Measurements from ENCODE around the gene MISFA.
A peak's percentile ranks its signal among the peaks of the same experiment; 100 is the strongest.
"Not testable (repeated sequence)": the region's sequence is repeated elsewhere in the genome, so short reads cannot be mapped to it uniquely, and the experiment has no call there.

The MISFA gene

DNA sequence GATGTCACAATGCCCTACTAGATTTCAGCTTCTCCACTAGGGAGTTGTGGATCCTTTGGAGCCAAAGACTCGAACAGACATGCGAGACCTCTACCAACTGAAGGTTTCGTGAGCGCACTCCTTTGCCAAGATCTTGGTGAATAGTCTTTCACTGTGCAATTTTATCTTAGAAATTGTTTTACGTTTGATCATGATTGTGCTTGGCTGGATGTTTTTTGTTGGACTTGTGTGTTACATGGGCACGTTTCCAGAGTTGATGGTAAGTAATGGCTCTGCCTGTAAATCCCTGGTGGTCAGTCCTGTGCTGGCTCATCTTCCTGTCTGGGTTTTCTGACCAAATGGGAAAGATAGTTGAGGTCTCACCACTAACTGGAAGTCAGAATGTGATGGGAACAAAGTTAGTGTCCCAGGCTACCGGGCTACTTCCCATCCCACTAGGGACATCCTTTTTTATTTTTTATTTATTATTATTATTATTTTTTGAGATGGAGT lies at the start of gene MISFA:
Gene MISFA, plus strand, starts transcription at position 51 of the 492 bp plus-strand sequence. Its CDS starts 140 bp downstream, at position 191.
- no peak for DNase-seq

DNA sequence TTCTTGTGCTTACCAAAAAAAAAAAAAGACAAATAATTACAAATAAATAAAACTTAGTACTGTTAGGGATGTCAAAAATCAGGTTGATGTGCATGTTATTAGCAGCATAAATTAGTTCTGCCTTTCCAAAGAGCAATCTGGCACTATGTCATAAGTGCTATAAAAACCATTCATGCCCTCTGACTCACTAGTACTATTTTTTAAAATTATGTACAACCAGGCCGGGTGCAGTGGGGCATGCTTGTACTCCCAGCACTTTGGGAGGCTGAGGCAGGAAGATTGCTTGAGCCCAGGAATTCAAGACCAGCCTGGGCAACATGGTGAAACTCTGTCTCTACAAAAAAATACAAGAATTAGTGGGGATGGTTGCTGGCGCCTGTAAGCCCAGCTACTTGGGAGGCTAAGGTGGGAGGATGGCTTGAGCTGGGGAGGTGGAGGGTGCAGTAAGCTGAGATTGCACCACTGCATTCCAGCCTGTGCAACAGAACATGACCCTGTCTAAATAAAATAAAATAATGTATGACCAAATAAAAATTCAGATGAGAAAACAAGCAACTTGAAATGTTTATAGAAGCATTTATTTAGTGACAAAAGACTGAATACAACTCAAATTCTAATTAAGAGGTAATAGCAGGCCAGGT lies 36.4 kb upstream of the MISFA start:
- no peak for DNase-seq

DNA sequence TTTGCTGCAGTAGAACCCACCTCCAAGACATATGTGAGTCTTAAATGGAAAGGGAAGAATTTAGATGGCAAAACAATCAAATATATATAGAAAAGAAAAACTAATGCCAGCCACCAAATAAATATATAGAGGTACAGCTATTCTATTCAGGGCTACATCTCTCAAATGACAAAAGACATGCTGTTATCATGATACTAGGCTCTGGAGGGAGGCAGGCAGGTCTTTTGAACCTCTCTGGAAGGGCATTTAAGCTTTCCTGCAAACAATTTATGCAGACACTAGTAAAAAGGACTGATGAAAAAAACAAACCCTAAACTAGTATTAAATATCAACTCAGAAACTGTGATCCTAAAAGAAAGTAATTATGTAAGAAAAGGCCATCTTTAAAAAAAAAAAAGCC lies 35.4 kb upstream of the MISFA start:
- no peak for DNase-seq

DNA sequence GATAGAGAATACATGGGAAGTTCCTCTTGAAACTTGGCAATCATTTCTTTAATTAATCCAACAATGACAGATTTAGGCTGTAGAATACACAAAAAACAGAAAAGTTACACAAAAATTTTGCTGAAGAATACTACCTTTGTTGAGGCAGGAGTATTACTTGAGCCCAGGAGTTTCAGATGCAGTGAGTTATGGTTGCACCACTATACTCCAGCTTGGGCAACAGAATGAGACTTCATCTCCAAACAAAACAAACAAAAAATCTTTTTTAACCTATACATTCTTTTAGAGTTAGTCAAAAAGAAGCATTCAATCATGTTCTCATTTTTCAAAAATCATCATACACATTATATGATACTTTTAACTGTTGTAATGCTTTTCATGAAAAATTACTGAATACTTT lies 33.2 kb upstream of the MISFA start:
- DNase-seq = no peak

DNA sequence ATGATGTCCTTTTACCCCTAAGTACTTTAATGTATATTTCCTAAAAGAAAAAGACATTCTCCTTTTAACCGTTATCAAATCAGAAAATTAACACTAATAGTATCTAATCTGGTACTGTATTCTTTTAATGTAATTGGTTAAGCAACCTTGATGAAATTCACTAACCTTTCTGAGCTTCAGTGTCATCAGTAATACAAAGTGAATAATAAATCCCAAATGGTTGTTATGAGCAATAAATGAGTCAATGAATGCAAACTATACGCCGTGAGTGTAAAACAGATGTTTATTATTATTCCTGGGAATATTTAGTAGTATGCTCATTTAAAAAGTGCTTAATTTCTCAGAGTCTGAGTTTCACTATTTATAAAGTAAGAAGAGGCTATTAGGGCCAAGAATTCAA lies 32.5 kb upstream of the MISFA start:
- DNase-seq = no peak

DNA sequence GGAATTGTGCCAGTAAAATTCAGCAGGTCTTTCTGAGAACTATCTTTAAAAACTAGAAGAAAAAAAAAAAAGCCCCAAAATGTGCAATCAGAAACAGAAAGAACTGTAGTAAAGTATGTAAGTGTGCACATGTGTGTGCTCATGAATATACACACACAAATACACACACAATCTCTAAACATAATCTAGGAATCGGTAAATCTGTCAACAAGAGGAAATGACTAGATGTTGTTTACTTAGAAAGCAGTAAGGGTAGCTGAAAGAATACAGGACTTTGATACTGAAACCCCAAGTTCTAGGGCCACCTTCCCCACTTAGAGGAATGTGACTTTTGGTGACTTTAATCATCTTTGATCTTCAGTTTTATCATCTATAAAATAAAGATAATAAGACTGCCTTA lies 24.2 kb upstream of the MISFA start:
- no peak for DNase-seq

DNA sequence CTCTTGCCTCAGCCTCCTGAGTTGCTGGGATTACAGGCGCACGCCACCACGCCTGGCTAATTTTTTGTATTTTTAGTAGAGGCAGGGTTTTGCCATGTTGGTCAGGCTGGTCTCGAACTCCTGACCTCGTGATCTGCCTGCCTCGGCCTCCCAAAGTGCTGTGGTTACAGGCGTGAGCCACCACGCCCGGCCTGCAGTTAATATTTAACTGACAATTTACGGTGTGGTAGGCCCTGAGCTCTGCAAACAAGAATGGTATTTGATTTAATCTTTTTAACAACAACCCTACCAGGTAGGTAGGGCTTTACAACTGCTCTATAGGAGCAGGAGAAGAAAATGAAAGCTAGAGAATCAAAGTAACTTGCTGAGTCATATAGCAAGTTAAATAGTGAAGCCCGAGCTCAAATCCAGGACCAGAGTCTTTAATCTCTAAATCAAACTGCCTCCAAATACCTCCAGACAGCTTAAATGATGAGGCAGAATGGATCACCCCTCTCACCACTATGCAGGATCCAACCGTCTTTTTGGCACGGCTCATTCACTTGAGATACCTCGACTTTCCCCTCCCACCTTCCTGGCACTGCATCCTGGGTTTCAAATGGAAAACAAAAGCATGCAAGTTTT lies 20.5 kb upstream of the MISFA start:
- DNase-seq = no peak

DNA sequence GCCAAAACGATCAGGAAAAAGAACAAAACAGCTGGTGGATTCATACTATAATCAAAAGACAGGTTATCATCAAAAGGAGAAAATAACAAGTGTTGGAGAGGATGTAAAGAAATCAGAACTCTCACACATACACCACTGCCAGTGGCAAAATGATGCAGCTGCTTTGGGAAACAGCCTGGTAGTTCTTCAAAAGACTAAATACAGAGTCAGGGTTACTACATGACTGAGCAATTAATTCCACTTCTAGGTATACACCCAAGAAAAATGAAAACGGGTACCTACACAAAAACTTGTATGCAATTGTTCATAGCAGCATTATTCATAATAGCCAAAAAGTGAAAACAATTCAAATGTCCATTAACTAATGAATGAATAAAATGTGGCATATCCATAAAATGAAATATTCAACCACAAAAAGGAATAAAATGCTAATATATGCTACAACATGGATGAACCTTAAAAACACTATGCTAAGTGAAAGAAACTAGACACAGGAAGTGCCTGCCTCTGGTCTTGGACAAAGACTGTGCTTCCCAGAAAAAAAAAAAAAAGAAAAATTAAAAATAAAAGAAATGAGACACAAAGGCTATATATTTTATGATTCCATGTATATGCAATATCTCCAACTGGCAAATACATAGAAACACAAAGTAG lies 19.3 kb upstream of the MISFA start:
- DNase-seq = no peak

DNA sequence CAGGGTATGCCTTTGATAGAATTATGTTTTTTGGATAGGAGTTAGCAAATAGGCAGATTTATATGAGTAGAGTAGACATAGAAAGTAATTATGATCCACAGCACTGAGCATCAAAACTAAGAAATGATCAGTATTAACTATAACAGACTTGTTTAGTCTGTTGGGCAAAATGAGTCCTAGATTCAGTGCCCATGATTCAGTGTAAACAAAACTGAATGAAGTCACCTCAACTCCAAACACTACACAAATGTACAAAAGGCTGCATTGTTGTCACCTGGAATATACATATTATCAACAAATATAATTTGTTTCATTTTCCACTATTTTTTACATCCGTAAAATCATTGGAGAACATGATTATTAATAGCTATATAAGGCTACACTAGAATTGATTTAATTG lies 17.8 kb upstream of the MISFA start:
- DNase-seq = no peak

DNA sequence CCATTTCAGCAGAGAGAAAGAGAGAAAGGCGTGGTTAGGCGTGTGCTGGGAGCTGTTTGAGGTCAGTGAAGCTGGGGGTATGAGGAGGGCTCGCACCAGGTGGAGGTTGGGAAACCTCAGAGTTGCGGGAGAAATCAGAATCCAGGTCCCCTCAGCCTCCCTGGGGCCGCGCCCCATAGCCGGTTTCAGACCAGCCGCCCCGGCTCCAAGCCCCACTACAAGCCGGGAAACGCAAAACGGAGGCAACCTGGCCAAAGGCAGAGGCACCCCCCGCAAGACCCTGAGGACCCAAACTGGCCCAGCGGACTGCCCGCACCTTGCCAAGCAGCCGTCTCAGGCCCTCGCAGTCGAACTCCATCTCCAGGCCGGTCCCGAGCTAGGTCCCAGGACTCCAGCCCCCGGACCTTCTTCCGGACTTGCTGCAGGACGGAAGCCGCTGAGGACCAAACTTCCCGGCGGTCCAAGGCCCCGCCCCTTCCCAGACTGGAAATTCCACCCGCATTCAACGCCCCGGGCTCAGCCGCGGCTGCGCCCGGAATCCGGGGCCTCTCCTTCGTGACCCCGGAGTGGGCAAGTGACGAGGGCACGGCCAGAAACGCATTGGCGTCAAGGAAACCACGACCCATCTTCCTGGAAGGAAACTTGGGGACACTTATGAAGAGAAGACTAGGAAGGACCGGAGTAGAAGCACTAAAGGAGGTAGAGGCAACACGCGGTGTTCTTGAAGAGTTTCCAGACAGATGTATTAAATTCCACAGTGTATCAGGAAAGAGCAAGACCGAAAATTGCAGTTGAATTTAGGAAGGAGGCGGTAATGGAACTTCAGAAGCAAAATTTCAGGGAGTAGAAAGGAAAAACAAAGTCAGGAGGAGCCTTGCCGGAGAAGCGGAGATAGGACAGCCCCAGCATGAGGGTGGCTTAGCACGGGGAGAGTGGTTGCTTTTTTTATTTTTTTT lies 11.0 kb upstream of the MISFA start, which contains the start of gene UEVLD:
Gene UEVLD, minus strand, starts transcription at position 438 of the 956 bp plus-strand sequence. Its CDS starts 80 bp downstream, at position 358.
- peak; percentile 68 for DNase-seq

DNA sequence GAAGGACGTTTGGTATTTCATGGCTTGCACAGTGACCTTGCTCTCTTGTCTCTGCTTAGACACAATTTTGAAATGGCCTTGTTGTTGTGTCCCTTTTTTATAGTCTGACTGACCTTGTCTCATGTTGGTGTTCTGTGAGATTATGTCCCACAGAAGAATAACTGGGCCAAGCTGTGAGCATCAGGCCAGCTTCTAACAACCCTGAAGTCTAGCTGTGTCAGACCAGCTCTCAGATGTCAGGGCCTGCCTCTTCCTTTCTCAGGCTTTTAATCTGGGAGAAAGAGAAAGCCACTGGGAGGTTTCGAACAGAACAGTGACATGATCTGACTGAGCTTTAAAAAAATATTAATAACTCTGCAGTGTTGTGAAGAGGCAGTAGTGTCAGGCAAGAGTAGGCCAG lies 9.0 kb upstream of the MISFA start:
- no peak for DNase-seq

DNA sequence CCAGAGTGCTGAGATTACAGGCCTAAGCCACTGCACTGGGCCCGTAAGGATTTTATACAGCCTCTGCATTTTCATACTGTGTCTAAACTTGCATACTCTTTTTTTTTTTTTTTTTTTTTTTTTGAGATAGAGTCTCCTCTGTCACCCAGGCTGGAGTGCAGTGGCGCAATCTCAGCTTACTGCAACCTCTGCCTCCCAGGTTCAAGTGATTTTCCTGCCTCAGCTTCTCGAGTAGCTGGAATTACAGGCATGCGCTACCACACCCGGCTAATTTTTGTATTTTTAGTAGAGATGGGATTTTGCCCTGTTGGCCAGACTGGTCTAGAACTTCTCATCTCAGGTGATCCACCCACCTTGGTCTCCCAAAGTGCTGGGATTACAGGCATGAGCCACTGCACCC lies 5.5 kb upstream of the MISFA start:
- DNase-seq = not testable (repeated sequence)

DNA sequence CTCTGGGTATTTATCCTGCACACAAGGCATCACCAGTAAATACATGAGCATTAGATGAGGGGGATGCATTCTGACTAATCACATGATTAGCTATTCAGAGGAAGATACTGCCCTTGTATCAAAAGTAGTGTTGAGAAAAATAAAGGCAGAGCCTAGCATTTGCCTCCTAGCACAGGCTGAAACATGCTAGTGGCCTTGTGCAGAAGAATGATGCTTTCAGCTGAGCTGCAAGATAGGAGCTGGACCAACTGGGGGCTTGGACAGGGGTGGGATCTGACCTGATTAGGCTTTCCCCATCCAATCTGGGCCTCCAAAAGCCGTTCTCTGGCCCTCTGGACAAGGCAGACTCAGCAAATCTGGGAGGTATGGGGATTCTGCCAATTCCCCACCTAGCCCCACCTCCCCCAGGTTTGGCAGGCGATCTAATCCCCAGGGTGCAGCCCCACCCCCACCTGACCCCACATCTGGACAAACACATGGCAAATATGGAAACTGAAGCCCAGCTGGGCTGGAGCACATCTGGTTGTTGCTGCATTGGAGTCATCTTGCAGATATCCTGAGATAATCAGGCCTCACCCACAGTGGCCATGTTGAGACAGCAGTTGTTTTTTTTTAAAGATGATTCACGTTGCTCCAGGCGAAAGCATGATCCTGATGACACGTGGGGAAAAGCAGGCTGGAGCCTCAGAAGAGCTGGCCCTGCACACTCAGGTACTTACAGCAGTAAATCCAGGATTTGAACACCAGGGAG lies 4.4 kb upstream of the MISFA start:
- no peak for DNase-seq

DNA sequence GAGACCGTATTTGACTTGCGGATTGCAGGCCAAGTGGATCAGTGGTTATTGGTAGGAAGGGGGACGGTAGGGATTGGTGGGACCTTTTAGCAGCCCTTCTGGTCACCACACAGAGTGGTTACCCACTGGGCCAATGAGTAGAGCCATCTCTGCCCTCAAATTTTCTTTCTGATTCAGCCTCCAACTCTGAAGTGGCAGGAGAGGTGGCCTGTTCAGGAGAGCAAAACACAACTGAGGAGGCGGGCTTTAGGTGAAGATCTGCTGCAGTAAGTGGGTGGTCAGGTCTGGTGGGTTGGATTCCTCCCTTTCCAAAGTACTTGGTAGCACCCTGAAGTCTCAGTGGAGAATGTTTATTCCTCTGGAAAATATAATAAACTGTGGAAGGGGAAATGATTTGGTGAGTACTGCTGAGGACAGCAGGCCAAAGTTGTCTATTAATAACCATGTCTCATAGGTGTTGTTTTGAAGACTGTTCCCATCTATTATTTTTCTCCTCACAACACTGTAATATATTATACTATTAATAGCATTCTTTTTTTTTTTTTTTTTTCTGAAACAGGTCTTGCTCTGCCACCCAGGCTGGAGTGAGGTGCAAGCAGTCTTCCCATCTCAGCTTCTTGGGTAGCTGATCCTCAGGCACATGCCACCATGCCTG lies 1.5 kb downstream of the MISFA start:
- no peak for DNase-seq

DNA sequence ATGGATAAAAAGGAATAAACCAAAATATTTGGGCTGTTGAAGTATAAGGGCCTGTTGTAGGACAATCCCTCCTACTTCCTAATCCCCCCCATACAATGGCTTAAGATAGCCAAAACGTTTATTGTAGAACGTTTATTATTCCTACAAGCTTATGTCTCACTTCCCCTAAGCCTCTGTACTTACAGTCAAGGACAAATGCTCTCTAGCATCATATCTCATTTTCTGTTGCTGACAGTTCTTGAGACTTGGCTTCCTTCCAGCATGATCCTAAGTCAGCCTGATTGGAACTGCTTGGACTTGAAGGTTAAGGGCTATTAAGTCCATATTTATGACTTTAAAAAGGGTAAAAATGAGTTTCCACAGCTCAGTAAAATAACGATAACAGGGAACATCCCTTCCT lies 8.8 kb downstream of the MISFA start:
- no peak for DNase-seq

DNA sequence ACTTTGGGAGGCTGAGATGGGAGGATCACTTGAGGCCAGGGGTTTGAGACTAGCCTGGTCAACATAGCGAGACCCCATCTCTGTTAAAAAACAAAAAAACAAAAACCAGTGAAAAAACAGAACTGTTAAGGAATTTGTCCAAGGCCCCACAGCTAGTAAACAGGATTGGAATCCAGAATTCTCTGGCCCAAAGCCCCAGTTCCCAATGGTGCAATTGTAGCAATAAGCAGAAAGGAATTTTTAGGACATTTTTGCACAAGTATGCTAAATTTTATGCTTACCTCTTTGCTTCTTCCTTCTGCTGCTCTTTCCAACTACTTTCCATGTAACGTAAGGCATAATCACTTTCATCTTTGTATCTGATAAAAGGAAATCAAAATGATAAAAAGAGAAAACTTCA lies 11.6 kb downstream of the MISFA start:
- no peak for DNase-seq

DNA sequence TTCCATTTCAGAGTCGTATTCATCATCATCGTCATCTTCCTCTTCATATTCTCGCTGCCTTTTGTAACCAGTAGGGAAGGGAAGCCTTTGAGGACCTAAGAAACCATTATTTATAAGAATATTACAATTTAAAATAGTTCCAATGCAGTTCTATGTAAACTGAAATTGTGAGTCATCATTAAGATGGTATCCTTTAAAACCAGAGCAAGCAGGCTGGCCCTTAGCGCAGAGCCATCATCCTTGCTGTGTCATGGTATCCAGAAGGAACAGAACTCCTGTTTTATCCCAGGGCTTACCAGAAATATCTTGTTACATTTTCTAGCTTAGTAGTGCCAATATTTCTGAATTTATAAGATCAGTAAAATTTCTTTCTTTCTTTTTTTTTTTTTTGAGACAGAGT lies 12.8 kb downstream of the MISFA start:
- DNase-seq = no peak

DNA sequence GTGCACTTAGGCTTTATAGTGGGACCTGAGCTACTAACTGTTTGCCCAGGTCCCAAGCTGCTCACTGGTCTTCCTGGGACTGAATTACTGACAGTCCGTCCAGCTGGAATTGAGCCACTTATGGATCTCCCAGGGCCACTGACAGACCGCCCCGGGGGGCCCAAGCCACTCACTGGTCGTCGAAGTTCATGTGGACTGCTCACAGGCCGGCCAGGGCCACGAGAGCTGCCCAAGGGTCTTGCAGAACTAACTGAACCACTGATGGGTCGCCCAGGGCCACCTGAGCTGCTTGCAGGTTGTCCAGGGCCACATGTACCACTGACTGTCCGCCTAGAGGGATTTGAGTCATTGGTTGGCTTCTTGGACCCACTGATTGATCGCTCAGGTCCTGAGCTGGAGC lies 15.1 kb downstream of the MISFA start:
- DNase-seq = no peak

DNA sequence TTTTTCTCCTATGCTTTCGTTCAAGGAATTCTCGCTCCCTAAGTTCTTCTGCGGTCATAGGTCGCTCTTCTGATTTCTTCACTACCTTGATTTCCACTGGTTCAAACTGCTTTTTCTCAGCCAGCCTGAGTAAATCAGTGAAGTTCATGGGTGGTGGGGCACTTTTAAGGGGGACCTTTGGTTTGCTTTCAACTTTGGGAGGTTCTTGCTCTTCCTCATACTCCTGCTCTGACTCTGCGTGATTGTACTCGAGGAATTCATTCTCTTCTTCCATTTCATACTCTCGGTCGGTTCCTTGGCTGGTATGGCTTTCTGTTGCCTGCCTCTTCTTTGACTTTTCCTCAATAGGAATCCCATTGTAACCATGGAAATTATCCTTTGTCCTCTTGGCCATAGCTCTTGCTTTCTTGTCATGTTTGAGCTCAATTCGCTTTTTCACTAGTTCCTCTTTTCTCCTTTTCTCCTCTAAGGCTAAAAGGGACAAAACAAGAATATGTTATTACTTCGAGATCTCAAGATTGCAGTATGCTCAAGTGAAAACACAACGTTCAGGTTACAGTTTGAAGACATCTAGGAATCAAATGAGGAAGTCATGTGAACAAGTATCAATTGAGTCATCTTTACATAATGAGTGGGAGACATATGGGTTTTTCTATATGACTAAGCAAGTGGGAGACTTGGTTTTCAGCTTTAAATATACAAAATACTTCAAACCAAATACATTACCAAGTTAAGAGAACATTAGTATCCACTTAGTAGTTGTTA lies 16.2 kb downstream of the MISFA start:
- no peak for DNase-seq

DNA sequence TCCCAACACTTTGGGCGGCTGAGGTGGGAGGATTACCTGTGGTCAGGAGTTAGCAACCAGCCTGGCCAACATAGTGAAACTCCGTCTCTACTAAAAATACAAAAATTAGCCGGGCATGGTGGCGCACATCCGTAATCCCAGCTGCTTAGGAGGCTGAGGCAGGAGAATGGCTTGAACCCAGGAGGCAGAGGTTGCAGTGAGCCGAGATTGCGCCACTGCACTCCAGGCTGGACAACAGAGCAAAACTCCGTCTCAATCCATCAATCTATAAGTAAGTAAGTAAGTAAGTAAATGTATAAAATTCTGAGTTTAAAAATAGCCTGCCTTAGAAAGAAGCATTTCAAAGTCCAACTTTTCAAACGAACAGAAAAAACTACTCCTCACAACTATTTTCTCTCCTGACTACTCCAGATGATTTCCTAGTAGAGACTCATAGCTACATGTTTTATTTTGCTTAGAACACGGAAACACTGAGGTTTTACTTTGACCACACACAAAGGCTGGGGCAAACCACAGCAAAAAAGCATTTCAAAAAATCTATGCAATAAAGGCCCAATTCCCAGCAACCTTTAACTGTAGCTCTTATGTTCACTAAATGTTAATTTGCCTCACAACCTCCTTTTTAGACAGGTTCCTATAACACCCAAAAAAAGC lies 18.2 kb downstream of the MISFA start:
- no peak for DNase-seq

Data from stimulated activated CD4-positive, alpha-beta T cell treated with anti-CD3 and anti-CD28 coated beads, Interleukin-2, amount 100 ng/mL, for 48 hours (primary cell).